ENCODE data around the gene EBP. TPM values are rescaled to one million over a fixed set of nuclear protein-coding genes. Genes with fewer than 3 reads are reported as not detected.
A peak's percentile ranks its signal among the peaks of the same experiment; 100 is the strongest.
"Not testable (repeated sequence)": the region's sequence is repeated elsewhere in the genome, so short reads cannot be mapped to it uniquely, and the experiment has no call there.

Gene EBP
- total RNA-seq, 1 donor from 2014 or later, result 126 TPM

DNA sequence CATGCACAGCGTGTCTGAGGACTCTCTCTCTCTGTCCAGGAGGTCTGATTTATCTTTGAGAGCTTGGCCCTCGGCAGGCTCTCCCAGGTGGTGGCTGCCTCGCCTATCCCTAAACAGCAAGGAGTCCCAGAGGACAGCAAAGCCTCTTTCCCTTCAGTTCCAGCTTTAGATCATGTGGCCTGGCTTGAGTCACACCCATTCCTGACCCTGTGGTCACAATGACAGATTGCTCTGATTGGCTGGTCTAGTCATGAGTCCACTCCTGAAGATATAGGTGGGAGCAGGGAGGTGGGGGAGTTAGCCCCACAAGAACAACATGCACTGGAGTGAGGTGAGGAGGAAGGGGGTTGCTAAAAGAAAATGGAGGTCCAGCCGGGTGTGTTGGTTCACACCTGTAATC, 24.9 kb upstream of the EBP start:
- no peak for DNase-seq

DNA sequence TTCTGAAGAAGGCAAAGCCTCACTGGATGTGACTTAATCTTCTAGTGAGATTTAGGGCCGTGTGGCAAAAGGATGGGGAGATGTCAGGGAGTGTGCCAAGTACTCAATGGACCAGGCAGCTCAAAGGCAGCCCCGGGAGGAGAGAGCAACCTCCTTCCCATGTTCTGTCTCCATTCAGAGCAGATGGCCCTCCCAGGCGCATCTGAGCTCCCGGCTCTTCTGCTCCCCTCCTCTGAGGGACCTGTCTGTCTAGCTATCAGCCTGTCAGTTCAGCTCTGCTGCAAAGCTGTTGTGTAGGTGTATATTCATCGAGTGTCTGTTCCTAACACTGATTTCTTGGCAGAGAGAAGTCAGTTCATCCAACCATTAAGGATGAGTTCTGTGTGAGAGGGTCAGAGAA, 23.7 kb upstream of the EBP start:
- no peak for DNase-seq

DNA sequence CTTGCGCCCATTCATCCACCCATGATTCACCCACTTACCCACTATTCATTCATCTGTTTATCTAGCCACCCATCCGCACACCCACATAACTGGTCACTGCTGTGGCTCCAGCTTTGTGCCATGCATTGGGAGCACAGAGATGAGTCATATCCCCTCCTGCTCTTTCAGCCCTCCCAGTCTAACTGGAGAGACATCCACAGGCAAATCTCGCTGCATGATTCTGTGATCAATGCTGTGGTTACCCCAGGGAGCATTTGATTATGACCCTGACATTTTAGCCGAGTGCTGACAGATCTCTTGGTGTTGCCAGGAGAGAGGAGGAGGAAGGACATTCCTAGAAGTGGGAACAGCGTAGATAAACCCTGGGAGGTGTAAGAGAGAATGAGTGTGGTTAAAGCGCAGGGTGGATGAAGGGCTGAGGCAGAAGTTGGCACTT, 23.2 kb upstream of the EBP start:
- peak; percentile 59 for DNase-seq

DNA sequence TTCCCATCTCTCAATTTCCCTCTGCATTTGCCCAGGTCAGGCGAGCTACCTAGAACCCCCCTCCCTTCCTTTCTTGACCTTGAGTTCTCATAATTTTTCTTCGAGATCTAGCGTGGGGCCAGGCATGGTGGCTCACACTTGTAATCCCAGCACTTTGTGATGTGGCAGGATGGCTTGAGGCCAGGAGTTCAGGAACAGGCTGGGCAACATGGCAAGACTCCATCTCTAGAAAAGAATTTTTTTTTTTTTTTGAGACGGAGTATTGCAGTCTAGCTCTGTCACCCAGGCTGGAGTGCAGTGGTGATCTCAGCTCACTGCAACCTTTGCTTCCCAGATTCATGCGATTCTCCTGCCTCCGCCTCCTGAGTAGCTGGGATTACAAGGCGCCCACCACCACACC, 17.3 kb upstream of the EBP start:
- DNase-seq, result no peak

DNA sequence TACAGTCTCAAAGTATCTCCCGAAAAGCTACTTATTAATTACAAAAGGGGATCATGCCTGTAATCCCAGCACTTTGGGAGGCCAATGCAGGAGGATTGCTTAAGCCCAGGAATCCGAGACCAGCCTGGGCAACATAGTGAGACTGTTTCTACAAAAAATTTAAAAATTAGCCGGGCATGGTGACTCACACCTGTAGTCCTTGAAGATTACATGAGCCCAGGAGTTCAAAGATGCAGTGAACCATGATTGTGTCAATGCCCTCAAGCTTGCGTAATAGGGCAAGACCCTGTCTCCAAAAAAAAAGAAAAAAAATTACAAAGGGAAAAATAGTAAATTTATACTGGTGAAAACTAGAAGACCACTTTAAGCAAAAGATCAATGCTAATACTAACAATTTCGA, 16.1 kb upstream of the EBP start:
- no peak for DNase-seq

DNA sequence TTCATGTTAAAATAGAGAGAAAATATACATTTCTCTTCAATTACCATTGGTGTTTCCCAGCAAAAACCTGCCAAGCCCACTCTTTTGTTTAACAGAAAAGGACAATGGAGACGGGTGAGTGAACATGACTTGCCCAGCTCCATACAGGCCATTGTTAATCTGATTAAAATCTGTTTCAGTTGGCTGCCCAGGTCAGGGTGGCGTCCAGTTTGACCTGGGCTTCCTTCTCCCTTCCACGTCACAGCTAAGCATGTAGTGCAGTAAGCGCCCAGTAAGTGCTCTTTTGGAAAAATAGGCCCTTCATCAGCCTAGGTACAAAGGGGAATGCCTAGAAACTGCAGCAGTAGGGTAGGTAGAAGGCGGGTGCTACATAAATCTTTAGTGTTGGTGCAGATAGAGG, 14.4 kb upstream of the EBP start:
- DNase-seq, result no peak

DNA sequence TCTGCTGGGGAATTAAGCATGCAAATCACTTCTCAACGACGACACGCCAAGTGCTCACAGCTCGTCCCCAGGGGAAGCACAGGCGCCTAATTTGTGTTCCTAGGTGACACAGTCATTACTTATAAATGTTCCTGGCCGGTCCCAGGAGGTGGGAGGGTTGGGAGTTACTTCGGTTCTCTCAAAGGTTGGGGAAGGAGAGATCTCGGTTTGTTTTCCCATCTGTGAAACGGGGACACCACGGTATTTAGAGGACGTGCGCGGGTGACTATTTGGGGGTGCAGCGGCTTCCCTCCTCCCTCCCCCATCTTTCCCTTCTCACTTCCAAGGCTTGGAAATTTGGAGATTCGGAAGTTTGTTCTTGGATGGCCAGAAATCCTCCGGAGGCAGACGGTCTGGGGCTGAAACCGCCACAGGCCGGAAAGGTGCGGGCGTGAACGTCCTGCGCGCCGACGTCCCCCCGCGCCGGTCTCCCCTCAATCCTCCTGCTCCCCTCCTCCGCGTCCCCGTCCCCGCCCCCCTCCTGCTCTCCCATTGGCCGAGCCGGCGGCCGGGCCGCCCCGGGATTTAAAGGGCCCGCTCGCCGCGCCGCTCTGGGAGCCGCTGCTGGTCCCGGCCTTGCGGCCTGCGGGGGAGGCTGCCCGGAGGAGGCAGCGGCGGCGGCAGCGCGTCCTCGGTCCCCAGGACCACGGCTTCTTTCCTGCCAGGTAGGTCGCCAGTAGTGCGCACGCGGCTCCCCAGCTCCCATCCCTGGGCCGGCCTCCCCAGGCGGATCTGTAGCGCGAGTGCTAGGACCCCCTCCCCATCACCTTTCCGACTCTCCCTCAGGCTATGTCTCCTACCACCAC, 13.0 kb upstream of the EBP start, which contains the start of gene PORCN:
Gene PORCN, plus strand, starts transcription at position 593 of the 845 bp plus-strand sequence. CDS start 829 bp downstream, outside the sequence.
- peak; percentile 66 for DNase-seq

DNA sequence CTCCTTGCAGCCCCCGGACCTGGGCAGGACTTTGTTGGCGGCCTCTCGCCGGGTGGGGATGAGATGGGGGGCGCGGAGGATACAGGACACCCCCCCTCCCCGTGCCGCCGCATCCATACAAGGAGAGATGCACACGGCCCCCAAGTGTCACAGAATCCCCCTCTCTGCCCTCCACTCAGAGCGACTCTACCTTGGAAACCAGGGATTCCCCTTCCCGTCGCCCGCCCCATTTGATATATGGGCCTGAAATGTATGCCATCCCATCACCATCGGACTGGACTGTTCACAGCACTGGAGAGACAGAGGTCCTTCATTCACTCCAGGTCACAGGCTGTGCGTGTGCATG, 12.4 kb upstream of the EBP start:
- no peak for DNase-seq

DNA sequence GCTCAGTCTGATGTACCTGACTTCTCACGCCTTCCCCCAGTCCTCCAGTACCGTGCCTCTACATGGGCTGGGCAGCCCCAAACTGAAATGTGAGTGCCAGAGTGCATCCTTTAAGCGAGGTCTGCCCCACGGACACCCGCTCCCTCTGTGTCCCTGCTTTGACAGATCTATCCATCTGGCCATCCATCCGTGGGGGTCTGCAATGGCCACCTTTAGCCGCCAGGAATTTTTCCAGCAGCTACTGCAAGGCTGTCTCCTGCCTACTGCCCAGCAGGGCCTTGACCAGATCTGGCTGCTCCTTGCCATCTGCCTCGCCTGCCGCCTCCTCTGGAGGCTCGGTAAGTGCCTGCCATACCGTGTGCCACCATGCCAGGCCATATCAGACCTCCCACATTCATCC, 12.0 kb upstream of the EBP start:
- no peak for DNase-seq

DNA sequence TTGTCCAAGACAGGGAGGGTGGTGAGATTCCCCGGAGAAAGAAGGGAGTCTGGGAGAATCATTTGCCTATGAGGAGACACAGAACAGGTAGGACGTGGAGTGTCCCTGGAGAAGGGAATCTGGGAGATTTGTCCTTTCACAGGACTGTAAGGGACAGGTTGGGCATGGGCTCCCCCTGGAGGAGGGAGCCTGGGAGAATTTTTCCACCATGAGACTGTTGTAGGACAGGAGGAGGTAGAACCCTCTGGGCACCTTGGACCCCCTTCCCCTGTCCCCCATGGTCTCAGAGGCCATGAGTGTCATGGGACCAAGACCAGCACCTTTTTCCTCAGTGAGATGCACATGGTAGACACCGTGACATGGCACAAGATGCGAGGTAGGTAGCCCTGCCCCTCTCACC, 10.0 kb upstream of the EBP start:
- DNase-seq, result peak; percentile 45

DNA sequence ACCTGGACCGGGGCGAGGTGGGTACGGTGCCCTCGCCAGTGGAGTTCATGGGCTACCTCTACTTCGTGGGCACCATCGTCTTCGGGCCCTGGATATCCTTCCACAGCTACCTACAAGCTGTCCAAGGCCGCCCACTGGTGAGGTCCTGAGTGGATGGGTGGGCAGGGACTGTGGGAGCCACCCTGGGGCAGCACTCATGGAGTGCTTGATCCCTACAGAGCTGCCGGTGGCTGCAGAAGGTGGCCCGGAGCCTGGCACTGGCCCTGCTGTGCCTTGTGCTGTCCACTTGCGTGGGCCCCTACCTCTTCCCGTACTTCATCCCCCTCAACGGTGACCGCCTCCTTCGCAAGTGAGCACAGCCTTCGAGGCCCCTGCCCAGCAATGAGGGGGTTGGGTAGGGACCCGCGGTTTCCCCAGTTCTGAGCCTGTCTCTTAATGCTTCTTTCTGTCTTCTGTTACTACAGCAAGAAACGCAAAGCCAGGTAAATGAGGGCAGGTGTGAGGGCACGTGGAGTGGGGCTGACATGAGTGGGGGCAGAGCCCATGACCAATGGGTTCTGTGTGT, 9.2 kb upstream of the EBP start:
- no peak for DNase-seq

DNA sequence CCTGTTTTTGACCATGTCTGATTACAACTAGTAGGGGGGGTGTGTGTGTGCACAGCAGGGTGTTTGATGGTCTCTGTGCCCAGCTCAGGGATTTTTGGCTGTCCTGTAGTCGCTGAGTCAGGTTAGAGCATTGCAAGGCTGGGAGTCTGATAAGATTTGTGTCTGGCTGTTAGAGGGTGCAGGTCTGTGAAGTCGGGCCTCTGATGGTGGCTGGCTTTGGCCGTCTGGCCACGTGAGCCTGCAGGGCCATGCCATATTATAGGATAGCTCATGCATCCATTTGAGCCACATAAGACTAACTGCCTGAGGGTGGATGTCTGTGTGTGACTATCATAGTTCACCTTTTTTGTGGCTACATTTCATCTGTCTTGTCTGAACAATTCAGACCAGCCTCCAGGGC, 7.9 kb upstream of the EBP start:
- DNase-seq, result no peak

DNA sequence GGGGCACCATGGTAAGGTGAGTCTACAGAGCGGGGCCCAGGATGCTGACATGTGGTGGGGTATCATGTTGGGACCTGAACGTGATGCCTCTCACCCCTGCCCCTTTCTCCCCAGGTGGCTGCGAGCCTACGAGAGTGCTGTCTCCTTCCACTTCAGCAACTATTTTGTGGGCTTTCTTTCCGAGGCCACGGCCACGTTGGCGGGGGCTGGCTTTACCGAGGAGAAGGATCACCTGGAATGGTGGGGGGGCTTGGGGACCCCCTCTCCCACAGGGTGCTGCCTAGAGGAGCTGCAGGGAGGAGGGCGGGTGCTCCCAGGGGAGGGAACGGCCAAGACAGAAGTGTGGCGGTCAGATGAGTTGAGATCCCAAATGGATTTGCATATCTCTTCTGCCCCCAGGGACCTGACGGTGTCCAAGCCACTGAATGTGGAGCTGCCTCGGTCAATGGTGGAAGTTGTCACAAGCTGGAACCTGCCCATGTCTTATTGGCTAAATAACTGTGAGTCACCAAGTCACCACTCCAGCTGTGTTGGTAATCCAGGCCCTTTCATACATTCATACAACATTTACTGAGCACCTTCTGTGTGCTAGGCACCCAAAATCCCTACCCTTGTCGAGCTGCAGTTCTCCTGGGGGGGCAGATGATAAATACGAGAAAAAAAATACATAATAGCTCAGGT, 7.3 kb upstream of the EBP start:
- DNase-seq, result no peak

DNA sequence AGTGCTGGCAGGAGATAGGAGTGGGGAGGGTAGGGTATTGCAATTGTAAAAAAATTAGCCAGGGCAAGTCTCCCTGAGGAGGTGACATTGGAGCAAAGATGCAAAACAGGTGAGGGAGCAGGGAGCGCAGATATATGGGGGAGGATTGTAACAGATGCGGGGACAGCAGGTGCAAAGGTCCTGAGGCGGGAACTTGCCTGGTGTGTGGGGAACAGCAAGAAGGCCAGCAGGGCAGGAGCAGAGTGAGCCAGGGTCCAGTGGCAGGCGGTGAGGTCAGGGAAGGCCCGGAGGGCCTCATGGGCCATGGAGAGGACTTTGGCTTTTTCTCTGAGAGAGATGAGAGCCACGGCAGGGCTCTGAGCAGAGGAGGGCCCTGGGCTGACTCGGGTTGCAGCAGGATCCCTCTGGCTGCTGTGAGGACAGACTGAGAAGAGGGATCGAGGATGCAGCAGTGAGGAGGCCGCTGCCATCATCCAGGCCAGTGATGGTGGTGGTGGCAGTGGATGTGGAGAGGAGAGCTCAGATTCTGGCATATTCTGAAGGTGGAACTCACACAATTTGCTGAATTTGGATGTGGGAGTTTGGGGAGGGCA, 6.6 kb upstream of the EBP start:
- DNase-seq, result no peak

DNA sequence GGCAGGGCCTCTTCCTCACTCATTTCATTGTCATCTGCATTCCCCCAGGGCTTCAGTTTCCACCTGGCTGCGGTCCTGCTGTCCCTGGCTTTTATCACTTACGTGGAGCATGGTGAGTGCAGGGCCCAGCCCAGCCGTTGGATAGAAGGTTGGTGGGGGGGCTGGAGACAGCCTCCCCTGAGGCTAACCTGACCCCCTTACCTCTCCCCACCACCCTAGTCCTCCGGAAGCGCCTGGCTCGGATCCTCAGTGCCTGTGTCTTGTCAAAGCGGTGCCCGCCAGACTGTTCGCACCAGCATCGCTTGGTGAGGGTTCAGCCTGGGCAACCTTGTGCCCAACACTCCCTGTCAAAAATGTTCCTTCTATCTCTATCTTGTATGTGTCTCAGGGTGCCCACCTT, 5.8 kb upstream of the EBP start:
- DNase-seq, result no peak

DNA sequence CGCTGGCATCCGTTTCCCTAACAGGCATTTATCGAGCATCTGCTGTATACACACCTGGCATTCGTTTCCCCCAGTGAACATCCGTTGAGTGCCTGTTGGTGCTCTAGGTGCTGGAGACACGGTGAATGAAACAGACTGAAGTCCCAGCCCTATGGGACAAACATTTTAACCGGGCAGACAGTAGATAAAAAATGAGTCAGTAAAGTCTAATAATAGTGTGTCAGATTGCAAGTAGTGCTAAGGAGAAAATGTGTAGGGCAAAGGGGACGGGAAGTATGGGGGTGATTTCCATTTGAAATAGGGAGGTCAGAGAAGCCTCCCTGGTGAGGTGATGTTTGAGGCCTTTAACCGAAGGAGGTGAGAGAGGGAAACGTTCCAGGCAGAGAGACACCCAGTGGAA, 5.3 kb upstream of the EBP start:
- no peak for DNase-seq

DNA sequence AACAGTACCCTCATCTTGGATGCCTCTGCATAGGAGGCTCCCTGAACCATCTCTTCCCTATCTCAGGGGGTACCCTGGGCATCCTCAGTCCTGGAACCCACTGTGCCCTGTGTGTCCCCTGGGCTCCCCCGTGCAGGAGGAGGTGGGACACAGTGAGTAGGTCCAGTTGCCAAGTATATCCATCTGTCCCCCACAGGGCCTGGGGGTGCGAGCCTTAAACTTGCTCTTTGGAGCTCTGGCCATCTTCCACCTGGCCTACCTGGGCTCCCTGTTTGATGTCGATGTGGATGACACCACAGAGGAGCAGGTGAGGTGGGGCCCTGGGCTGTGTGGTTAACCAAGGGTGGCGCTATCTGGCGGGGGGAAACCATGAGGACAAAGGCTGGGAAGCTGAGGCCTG, 4.6 kb upstream of the EBP start:
- DNase-seq, result no peak

DNA sequence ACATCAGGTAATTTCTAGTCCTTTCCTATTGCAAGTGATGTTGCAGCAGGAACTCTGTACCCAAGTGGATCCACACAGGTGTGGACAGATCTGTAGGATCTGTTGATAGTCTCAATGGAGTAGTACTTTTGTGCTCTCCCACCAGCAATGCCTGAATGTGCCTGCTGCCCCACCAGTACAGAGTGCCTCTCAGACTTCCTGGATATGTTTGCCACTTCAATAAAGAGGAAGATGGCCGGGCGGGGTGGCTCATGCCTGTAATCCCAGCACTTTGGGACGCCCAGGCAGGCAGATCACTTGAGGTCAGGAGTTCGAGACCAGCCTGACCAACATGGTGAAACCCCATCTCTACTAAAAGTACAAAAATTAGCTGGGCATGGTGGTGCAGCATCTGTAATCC, 2.1 kb upstream of the EBP start:
- not testable (repeated sequence) for DNase-seq

DNA sequence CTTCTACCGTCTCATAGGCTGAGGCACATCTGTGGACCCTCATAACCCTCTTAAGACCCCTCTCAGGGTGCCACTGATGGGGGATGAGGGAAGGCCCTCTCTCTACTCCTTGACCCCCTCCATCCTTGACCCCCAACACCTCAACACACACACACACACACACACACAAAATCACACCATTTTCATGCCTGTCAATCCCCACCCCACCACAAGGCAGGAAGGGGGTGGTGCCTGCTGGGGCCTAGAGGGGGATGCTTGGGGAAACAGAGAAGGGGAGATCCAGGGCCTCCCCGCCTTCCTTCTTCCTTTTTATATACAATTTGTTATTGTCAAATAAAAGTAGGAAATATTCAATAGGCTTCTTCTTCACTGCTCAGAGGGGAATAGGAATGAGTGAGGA, 1.2 kb upstream of the EBP start:
- no peak for DNase-seq

DNA sequence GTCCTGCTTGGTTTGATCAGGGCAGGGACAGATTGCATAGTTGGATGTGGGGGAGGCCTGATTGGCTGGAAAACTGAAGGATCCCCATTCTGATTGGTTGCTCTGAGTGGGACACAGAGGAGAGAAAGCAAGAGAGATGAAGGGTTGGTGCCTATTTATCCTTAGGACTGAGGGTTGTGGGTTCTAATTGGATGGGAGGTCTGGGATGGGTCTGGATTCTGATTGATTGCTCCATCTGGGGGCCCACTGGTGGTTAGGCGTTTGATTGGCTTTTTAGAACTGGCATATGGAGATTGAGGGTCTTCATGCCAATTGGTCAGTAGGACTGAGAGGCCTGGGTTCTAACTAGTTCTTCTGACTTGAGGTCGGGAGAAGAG, 644 bp upstream of the EBP start:
- DNase-seq, result peak; percentile 2

DNA sequence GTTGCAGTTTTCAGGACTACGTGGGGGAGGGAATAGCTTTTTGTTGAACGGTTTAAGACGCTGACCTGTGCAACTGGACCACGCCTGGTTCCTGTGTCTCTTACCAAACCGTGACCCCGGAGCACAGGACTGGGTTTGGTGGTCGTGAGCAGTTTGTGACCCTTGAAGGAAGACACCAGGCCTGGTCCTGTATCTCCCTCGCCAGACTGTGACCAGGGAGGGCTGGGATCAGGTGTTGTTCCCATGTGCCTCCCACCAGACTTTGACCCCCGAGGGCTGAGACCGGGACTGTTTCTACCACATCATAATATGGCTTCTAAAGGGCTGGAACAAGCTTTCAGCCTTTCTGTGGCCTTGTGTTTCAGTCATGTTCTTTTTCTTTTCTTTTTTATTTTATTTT, 683 bp downstream of the EBP start:
- peak; percentile 0 for DNase-seq

DNA sequence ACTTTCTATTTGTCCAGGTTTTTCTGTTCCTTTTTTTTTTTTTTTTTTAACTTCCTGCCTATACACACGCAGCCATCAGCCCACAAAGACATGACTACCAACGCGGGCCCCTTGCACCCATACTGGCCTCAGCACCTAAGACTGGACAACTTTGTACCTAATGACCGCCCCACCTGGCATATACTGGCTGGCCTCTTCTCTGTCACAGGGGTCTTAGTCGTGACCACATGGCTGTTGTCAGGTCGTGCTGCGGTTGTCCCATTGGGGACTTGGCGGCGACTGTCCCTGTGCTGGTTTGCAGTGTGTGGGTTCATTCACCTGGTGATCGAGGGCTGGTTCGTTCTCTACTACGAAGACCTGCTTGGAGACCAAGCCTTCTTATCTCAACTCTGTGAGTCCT, 2.1 kb downstream of the EBP start:
- no peak for DNase-seq

DNA sequence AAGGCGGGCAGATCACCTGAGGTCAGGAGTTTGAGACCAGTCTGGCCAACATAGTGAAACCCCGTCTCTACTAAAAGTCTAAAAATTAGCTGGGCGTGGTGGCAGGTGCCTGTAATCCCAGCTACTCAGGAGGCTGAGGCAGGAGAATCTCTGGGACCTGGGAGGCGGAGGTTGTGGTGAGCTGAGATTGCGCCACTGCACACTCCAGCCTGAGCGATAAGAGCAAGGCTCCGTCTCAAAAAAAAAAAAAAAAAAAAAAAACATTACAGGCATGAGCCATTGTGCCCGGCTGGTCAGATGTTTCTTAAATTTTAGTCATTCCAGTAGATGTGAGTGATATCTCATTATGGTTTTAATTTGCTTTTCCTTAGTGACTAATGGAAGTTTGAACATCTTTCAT, 4.2 kb downstream of the EBP start:
- not testable (repeated sequence) for DNase-seq

DNA sequence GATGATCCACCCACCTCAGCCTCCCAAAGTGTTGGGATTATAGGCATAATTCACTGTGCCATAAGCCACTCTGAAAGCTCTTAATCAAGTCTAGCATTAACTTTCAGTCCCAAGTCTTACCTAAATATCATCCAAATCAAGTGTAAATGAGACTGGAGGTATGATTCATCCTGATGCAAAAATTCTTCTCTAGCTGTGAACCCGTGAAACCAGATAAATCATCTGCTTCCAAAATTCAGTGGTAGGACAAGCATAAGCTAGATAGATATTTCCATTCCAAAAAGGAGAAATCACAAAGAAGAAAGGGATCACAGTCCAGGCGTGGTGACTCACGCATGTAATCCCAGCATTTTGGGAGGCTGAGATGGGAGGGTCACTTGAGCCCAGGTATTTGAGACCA, 9.1 kb downstream of the EBP start:
- no peak for DNase-seq
